HepG2 (cell line): ENCODE measurements around the gene NUPR2. TPM values are rescaled to one million over a fixed set of nuclear protein-coding genes. Genes with fewer than 3 reads are reported as not detected.

Experiments used
- BRCA1 ChIP-seq: sonication (generic); formaldehyde crosslinking; IDR thresholded peaks from 2 replicates; pipeline ENCODE4 v1.4.0; 2020; ENCODE audit warnings: missing genetic modification reagents
- CEBPB ChIP-seq: IDR thresholded peaks from 2 replicates; pipeline ENCODE4 v1.6.1; 2011; ENCODE audit warnings: low read depth, low read length, improper control_type of control experiment, borderline replicate concordance
- CEBPG ChIP-seq: IDR thresholded peaks from 2 replicates; pipeline ENCODE4 v1.6.1; 2016
- ELF3 ChIP-seq: IDR thresholded peaks from 2 replicates; pipeline ENCODE4 v1.6.1; 2016; ENCODE audit warnings: missing genetic modification reagents, missing compliant biosample characterization
- GATA4 ChIP-seq: sonication (generic); IDR thresholded peaks from 2 replicates; pipeline ENCODE4 v1.6.1; 2016; ENCODE audit warnings: antibody characterized with exemption, low read depth, borderline replicate concordance
- IRF2 ChIP-seq: IDR thresholded peaks from 2 replicates; pipeline ENCODE4 v1.6.1; 2018; ENCODE audit warnings: missing genetic modification reagents, missing compliant biosample characterization
- JUND ChIP-seq: sonication (generic); formaldehyde crosslinking; IDR thresholded peaks from 2 replicates; pipeline ENCODE4 v1.8.0; 2022; ENCODE audit warnings: mild to moderate bottlenecking, missing genetic modification reagents
- KLF12 ChIP-seq: sonication (generic); formaldehyde crosslinking; IDR thresholded peaks from 2 replicates; pipeline ENCODE4 v1.4.0; 2020; ENCODE audit warnings: missing genetic modification reagents, borderline replicate concordance
- MAZ ChIP-seq, 2 experiments: sonication (generic) in 1 of 2; formaldehyde crosslinking in 1 of 2; IDR thresholded peaks; 2 replicates each; pipeline versions ENCODE4 v1.5.0 to v1.6.1; 2012 to 2020; ENCODE audit warnings: low read depth in 2 of 2, mild to moderate bottlenecking in 2 of 2, borderline replicate concordance in 1 of 2, improper control_type of control experiment in 1 of 2, low read length in 1 of 2, missing genetic modification reagents in 1 of 2, moderate library complexity in 1 of 2
- MNT ChIP-seq: fragments of 450-650 bp; IDR thresholded peaks from 2 replicates; pipeline ENCODE4 v1.6.1; 2016
- POLR2A ChIP-seq, 2 experiments: IDR thresholded peaks; 2 replicates each; pipeline ENCODE4 v1.6.1; 2011; ENCODE audit warnings: low read depth in 2 of 2, low read length in 2 of 2, mild to moderate bottlenecking in 1 of 2, moderate library complexity in 1 of 2; ENCODE audit not compliant: insufficient read depth in 1 of 2
- SOX13 ChIP-seq, 3 experiments: fragments of 450-650 bp in 1 of 3; sonication (generic) in 1 of 3; formaldehyde crosslinking in 1 of 3; IDR thresholded peaks in 2 of 3; conservative IDR thresholded peaks in 1 of 3; 2 replicates each; pipeline versions ENCODE4 v1.5.0 to v1.6.1; 2016 to 2020; ENCODE audit warnings: antibody characterized with exemption in 1 of 3, mild to moderate bottlenecking in 1 of 3, missing compliant biosample characterization in 1 of 3, missing genetic modification reagents in 1 of 3, moderate library complexity in 1 of 3
- TCF7 ChIP-seq: sonication (generic); IDR thresholded peaks from 2 replicates; pipeline ENCODE4 v1.6.1; 2016; ENCODE audit warnings: antibody characterized with exemption, low read depth
- TOPORS ChIP-seq: sonication (generic); formaldehyde crosslinking; IDR thresholded peaks from 2 replicates; pipeline ENCODE4 v1.8.0; 2023; ENCODE audit warnings: mild to moderate bottlenecking, missing genetic modification reagents
- ZFP1 ChIP-seq: IDR thresholded peaks from 2 replicates; pipeline ENCODE4 v1.6.1; 2016
- ZKSCAN5 ChIP-seq: sonication (generic); formaldehyde crosslinking; IDR thresholded peaks from 2 replicates; pipeline ENCODE4 v1.5.1; 2020; ENCODE audit warnings: mild to moderate bottlenecking, missing genetic modification reagents
- ZNF496 ChIP-seq: sonication (generic); formaldehyde crosslinking; IDR thresholded peaks from 2 replicates; pipeline ENCODE4 v1.8.1; 2023; ENCODE audit warnings: mild to moderate bottlenecking, moderate library complexity, missing genetic modification reagents; ENCODE audit not compliant: insufficient replicate concordance
- ZNF567 ChIP-seq: sonication (generic); formaldehyde crosslinking; IDR thresholded peaks from 2 replicates; pipeline ENCODE4 v1.8.1; 2023; ENCODE audit warnings: mild to moderate bottlenecking, missing genetic modification reagents, borderline replicate concordance
- ZNF737 ChIP-seq: sonication (generic); formaldehyde crosslinking; IDR thresholded peaks from 2 replicates; pipeline ENCODE4 v1.5.0; 2020; ENCODE audit warnings: missing genetic modification reagents, mild to moderate bottlenecking, borderline replicate concordance
- ZNF790 ChIP-seq: sonication (generic); formaldehyde crosslinking; IDR thresholded peaks from 2 replicates; pipeline ENCODE4 v1.8.0; 2022; ENCODE audit warnings: missing genetic modification reagents, mild to moderate bottlenecking, borderline replicate concordance
- polyA plus RNA-seq, 8 experiments: library from polyadenylated mRNA; depleted of rRNA in 3 of 8; stranded (reverse) in 7 of 8; unstranded in 1 of 8; fragments of >200 nt; fragmentation: Illumina TruSeq in 4 of 8; extraction: Trizol in 4 of 8; gene quantifications; 2 replicates each; pipeline versions ENCODE4 v1.2.1 to v1.2.3, GENCODE V29; 2011 to 2016; ENCODE audit warnings: low read depth in 4 of 8, missing spikeins in 1 of 8, mixed read lengths in 1 of 8; ENCODE audit not compliant: insufficient read depth in 1 of 8
- total RNA-seq, 5 experiments: library from RNA; depleted of rRNA; stranded (reverse); fragments of >200 nt; fragmentation: Illumina TruSeq; extraction: Trizol; gene quantifications; 2 replicates each; pipeline ENCODE4 v1.2.3, GENCODE V29; 2016; ENCODE audit warnings: low read depth in 1 of 5
- TF ChIP-seq, protein P1 (sequence below): sonication (generic); formaldehyde crosslinking; IDR thresholded peaks from 2 replicates; pipeline ENCODE4 v1.4.0; 2020; ENCODE audit warnings: missing genetic modification reagents
- TF ChIP-seq, protein P2 (sequence below): sonication (generic); formaldehyde crosslinking; IDR thresholded peaks from 2 replicates; pipeline ENCODE4 v1.9.0; 2021; ENCODE audit warnings: missing genetic modification reagents, mild to moderate bottlenecking, borderline replicate concordance

The NUPR2 gene
- total and polyA plus RNA-seq, 2 of the 13 experiments (the other 11 are each of a cell fraction or from before 2014, with no cell fraction given), result not detected

- TF ChIP-seq SOX13 (IDR thresholded peaks at IDR 0.05), result no peak
- TF ChIP-seq SOX13 (CRISPR knock-in tag; conservative IDR thresholded peaks at IDR 0.05 in 1 of 2, IDR thresholded peaks at IDR 0.05 in 1 of 2), result no peak; a peak in 1 of 4 replicates
- TF ChIP-seq BRCA1 (CRISPR knock-in tag), result no peak
- no peak for TF ChIP-seq CEBPB
- no peak for TF ChIP-seq GATA4
- TF ChIP-seq IRF2 (CRISPR knock-in tag), result peak; percentile 86
- TF ChIP-seq ZNF737, result no peak
- peak; percentile 86 for TF ChIP-seq ELF3 (CRISPR knock-in tag)
- no peak for TF ChIP-seq ZNF790
- no peak for TF ChIP-seq ZNF496
- no peak for TF ChIP-seq ZKSCAN5 (CRISPR knock-in tag)
- TF ChIP-seq MAZ (IDR thresholded peaks at IDR 0.05; ENCODE audit: borderline replicate concordance, low read depth, low read length), result no peak
- TF ChIP-seq MAZ (CRISPR knock-in tag; IDR thresholded peaks at IDR 0.05; ENCODE audit: low read depth), result peak; percentile 72
- TF ChIP-seq, protein P1, sequence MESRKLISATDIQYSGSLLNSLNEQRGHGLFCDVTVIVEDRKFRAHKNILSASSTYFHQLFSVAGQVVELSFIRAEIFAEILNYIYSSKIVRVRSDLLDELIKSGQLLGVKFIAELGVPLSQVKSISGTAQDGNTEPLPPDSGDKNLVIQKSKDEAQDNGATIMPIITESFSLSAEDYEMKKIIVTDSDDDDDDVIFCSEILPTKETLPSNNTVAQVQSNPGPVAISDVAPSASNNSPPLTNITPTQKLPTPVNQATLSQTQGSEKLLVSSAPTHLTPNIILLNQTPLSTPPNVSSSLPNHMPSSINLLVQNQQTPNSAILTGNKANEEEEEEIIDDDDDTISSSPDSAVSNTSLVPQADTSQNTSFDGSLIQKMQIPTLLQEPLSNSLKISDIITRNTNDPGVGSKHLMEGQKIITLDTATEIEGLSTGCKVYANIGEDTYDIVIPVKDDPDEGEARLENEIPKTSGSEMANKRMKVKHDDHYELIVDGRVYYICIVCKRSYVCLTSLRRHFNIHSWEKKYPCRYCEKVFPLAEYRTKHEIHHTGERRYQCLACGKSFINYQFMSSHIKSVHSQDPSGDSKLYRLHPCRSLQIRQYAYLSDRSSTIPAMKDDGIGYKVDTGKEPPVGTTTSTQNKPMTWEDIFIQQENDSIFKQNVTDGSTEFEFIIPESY (CRISPR knock-in tag), result 0 out of 2 replicates have a peak, but pooled peaks have one; percentile 20
- no peak for TF ChIP-seq CEBPG (CRISPR knock-in tag)
- TF ChIP-seq ZNF567, result no peak
- TF ChIP-seq MNT, result no peak
- no peak for TF ChIP-seq ZFP1
- no peak for TF ChIP-seq JUND
- no peak; the same call in 1 of the 2 replicates for TF ChIP-seq KLF12 (CRISPR knock-in tag)
- no peak for TF ChIP-seq TCF7
- peak; percentile 52 to 74; a peak in 3 of 4 replicates for TF ChIP-seq POLR2A (IDR thresholded peaks at IDR 0.05; ENCODE audit: insufficient read depth in 1 of 2, low read depth in 2 of 2, low read length in 2 of 2)
- TF ChIP-seq, protein P2, sequence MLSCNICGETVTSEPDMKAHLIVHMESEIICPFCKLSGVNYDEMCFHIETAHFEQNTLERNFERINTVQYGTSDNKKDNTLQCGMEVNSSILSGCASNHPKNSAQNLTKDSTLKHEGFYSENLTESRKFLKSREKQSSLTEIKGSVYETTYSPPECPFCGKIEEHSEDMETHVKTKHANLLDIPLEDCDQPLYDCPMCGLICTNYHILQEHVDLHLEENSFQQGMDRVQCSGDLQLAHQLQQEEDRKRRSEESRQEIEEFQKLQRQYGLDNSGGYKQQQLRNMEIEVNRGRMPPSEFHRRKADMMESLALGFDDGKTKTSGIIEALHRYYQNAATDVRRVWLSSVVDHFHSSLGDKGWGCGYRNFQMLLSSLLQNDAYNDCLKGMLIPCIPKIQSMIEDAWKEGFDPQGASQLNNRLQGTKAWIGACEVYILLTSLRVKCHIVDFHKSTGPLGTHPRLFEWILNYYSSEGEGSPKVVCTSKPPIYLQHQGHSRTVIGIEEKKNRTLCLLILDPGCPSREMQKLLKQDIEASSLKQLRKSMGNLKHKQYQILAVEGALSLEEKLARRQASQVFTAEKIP (CRISPR knock-in tag), result no peak
- TF ChIP-seq TOPORS (CRISPR knock-in tag), result peak; percentile 21; the same call in 1 of the 2 replicates
Measured at GRCh38 chr7:56106108-56107073, 9.8 kb downstream of the NUPR2 start, which contains the start of gene CHCHD2 (continued).
